GM12873 (cell line): ENCODE results near the gene ACSL6.

Source experiments
- CTCF ChIP-seq: IDR thresholded peaks from 2 replicates; pipeline ENCODE4 v1.5.1; 2012; ENCODE audit warnings: low read depth, mild to moderate bottlenecking, moderate library complexity, low read length, control low read depth; ENCODE audit not compliant: insufficient read depth; ENCODE audit errors: missing control alignments

The ACSL6 gene

GRCh38 chr5:132019857-132020555 lies 8.5 kb upstream of the ACSL6 start:
- no peak for TF ChIP-seq CTCF

GRCh38 chr5:132019337-132019736 lies 7.9 kb upstream of the ACSL6 start:
- TF ChIP-seq CTCF, result no peak

GRCh38 chr5:132017738-132018625 lies 6.5 kb upstream of the ACSL6 start:
- no peak for TF ChIP-seq CTCF

GRCh38 chr5:132017316-132017715 lies 5.9 kb upstream of the ACSL6 start:
- TF ChIP-seq CTCF, result no peak

GRCh38 chr5:132016721-132017250 lies 5.3 kb upstream of the ACSL6 start:
- TF ChIP-seq CTCF, result no peak

- no peak for TF ChIP-seq CTCF
These were observed 2.3 kb upstream of the ACSL6 start for GRCh38 chr5:132013711-132014110.

- no peak for TF ChIP-seq CTCF
These were observed 1.7 kb upstream of the ACSL6 start for GRCh38 chr5:132013006-132013689.
